ENCODE data around the gene TAF8.
"Not testable (repeated sequence)": the region's sequence is repeated elsewhere in the genome, so short reads cannot be mapped to it uniquely, and the experiment has no call there.

The TAF8 gene, protein sequence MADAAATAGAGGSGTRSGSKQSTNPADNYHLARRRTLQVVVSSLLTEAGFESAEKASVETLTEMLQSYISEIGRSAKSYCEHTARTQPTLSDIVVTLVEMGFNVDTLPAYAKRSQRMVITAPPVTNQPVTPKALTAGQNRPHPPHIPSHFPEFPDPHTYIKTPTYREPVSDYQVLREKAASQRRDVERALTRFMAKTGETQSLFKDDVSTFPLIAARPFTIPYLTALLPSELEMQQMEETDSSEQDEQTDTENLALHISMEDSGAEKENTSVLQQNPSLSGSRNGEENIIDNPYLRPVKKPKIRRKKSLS

DNA sequence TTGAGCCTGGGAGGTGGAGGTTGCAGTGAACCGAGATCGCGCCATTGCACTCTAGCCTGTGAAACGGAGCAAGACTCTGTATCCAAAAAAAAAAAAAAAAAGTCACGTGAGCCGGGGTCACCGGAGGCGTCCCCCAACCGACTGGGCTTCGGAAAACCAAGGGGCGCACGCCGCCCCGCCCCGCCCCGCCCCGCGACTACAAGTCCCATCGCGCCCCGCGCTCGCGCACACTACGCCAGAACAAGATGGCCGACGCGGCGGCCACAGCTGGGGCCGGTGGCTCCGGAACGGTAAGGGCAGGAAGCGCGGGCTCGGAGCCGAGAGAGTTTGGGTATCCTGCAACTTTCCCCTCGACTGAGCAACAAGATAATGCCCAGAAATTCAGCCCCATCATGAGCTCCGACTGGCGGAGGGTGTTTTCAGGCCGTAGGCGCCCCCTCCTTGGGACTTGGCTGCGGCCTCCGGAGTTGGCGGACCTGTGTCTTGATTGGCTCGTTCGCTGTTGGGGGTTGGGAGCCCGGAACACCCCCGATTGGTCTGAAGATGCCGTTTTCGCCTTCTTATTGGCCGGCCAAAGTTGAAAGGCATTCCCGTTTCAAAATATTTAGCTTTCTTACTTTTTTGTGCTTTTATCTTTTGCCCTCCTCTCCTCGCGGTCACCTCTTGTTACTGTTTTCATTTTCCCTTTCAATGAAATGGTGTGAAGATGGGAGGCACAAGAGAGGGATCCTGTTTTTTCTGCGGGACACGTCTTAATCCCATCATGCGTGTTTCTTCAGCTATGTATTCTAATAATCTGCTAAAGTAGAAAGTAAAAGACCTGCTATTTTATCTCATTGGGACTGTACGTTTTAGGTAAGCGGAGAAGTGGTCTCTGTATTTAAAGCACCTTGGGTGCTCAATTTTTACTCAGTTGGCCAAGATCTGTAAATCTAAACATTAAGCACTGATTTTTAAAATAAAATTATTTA lies at the start of gene TAF8:
Gene TAF8 (plus strand): TSS at position 228 of the 971 bp plus-strand sequence. CDS start 18 bp downstream, at position 246.
- DNase-seq = peak; percentile 94

DNA sequence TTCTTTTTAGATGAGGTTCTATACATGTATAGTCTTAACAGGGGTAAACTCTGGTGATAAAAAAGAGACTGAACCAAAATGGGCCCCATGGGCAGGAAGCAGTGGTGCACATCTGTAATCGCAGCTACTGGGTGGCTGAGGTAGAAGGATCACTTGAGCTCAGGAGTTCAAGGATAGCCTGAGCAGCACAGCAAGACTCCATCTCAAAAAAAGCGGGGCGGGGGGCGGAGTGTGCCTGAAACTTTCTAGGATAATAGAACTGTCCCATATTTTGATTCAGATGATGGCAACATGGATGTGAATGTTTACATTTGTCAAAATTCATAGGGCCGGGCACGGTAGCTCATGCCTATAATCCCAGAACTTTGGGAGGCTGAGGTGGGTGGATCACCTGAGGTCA lies 48.8 kb upstream of the TAF8 start:
- DNase-seq = no peak

DNA sequence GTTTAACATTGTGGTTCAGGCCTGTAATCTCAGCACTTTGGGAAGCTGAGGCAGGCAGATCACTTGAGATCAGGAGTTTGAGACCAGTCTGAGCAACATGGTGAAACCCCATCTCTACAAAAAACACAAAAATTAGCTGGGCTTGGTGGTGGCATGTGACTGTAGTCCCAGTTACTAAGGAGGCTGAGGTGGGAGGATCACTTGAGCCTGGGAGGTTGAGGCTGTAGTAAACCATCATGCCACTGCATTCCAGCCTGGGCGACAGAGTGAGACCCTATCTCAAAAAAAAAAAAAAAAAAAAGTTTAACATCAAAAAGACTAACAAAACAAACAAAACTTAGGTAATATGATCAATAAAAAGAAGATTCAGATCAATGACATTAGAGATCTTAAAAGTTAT lies 46.7 kb upstream of the TAF8 start:
- DNase-seq = not testable (repeated sequence)

DNA sequence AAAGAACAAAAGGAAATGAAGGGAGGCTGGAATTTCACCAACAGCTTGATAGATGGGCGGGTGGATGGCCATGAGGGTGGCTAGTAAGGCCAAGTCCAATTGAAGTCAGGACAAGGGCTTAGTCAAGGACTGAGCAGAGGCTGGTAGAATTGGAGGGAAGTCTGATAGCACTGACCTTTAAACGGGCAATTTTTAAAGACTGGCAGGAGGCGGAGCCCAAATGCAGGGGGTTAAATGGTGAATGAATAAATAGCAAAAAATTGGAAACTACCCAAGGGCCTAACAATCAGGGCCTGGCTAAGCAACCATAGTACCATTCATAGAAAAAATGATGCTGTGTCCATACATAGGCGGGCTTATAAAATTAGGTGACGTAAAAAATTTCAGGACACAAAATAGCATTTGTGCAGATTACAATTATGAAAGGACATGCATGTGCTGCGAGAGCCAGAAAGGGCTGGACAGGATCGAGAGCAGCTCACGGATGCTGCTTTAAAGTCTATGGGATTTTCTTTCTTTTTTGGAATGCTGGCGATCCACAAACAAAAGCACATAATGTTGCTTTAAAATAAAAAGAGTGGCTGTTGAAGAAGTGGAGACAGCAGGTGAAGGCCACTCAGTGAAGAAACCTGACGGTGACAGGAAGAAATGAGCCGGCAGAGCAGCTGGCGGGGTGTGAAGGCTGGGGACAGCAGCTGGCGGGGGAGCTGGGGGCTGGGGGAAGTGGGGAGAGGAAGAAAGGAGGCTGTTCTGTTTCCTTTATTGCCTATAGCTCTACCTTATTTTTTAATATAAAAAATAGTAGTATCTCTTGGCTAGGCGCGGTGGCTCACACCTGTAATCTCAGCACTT lies 42.8 kb upstream of the TAF8 start:
- peak; percentile 33 for DNase-seq

DNA sequence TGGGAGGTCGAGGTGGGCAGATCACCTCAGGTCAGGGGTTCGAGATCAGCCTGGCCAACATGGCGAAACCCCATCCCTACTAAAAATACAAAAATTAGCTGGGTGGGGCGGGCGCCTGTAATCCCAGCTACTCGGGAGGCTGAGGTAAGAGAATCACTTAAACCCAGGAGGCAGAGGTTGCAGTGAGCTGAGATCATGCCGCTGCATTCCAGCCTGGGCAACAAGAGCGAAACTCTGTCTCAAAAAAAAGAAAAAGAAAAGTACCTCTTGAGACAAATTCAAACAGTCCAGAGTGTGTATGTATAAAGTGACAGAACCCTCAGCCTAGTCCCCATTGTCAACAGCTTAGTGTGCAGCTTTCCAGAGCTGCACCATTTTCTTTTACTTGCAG lies 42.2 kb upstream of the TAF8 start:
- not testable (repeated sequence) for DNase-seq

DNA sequence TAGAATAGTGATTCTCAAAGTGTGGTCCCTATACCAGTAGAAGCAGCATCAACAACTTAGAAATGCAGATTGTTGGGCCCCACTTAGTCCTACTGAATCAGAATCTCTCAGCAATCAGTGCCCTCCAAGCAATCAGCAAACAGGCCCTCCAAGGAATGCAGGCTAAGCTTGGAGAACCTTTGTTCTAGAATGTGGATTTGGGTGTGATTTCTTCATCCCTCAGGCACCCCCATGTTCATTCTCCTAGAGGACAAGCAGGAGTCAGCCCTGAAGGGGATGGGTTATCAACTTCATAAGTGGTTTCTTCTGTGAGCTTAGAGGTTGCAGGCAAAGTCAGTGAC lies 40.5 kb upstream of the TAF8 start:
- DNase-seq = no peak

DNA sequence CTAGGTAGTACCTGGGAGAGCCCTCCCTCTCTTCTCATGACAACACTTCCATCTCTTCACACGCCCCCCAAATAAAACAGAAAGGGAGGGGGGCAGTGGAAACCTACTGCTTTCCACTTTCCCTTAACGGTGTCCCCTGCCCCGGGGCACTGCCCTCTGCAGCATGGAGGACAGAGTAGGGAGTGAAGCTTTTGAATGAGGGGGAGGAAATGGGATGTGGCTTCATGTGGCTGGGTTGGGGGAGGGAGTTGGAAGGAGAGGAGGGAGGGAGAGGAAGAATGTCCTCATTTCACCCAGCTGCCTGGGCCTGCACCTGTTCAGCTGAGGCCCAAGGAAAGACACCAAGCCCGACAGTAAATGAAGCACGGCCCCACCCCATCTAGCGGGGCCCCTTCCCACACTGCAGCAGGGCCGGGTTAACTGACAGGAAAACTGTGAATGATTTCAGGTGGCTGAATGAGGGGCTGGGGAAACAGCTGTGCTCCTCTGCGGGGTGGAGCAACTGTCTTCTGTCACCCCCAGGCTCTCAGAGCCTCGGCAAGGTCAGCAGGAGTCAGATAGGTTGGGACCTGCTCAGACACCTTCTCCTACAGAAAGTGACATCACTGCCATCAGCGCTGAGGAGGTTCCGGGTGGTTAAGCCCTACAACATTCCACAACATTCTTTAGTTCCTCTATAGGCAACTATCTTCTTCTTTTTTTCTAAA lies 40.0 kb upstream of the TAF8 start:
- no peak for DNase-seq

DNA sequence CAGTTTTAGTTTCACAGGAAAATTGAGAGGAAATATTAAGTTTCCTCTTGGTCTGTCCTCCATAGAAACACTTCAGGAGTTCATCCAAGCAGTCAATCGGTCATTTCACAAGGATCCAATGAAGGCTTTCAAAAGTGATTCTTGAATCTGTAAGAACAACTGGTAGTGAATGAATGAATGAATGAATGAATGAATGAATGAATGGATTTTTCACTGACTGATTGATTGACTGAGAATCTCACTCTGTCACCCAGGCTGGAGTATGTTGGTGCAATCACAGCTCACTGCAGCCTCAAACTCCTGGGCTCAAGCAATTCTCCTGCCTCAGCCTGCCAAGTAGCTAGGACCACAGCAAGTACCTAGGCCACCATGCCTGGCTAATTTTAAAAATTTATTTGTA lies 39.4 kb upstream of the TAF8 start:
- no peak for DNase-seq

DNA sequence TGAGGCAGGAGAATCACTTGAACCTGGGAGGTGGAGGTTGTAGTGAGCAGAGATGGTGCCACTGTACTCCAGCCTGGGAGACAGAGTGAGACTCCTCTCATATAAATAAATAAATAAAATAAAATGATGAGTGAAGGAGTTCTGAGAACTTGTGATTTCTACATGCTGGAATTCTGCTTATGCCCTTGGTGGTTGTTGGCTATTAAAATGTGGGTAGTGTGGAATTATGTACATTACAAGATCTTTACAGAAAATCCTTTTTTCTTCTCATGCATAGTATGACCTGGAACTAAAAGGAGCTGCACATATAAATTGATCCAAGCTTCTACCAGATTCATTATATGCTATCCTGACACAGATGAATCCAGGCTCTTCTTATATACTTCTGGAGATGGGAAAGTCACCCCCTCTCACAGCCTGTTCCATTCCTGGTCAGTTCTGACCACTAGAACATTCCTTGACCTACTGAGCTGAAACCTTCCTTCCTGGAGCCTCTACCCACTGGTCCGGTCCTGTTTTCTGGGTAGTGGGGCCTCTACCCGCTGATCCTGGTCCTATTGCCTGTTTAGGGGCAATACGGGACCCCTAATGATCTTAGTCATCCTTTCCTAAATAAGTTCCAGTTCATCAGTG lies 37.7 kb upstream of the TAF8 start:
- no peak for DNase-seq

DNA sequence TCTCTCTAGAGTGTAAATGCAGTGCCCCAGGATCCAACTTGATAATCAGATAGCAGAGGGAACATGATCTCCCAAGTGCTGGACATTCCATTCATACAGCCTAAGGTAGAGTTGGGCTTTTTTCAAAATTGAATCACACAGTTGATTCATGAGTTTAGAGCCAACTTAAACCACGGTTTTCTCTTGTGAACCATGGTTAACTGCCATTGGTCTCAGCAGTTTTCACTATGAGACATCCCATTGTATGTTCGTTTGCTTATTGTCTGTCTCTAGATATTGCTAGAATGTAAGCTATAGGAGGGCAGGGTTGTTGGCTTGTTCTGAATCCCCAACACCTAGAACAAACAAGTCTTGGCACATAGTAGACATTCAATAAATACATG lies 37.2 kb upstream of the TAF8 start:
- no peak for DNase-seq

DNA sequence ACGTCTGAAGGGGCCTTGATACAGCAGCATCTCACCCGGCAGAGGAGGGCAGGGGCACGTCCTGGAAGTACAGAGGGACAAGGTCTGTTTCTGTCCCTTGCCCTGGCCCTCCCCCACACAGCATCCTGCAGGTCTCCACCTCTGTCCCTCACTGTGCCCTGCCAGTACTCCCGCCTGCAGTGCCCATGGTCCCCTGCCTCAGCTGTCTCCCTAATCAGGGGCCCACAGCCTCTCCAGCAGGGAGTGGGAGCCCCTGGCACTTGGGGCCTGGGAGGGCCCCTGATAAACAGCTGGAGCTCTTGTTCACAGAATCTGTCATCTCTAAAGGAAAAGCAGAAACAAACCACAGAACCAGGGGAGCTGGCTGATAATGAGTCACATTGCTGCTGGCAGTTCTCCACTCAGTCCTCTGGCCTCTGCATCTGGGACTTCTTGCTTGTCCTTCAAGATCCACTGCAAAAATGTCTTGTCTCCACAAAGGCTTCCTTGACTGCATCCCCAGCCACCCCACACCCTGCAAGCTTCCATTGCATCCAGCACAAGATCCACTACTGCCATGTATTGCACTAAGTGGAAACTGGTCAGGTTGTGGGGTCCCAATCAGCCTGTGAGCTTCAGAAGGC lies 33.2 kb upstream of the TAF8 start:
- no peak for DNase-seq

DNA sequence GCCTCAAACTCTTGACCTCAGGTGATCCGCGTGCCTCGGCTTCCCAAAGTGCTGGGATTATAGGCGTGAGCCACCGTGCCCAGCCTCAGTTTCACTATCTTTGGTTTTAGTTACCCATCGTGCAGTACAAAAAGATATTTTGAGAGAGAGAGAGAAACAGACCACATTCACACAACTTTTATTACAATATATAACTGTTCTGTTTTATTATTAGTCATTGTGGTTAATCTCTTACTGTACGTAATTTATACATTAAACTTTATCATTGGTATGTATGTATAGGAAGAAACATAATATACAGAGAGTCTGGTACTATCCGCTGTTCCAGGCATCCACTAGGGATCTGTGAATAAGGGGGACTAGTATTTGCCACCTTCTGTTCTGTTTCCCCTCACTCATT lies 29.4 kb upstream of the TAF8 start:
- DNase-seq = no peak

DNA sequence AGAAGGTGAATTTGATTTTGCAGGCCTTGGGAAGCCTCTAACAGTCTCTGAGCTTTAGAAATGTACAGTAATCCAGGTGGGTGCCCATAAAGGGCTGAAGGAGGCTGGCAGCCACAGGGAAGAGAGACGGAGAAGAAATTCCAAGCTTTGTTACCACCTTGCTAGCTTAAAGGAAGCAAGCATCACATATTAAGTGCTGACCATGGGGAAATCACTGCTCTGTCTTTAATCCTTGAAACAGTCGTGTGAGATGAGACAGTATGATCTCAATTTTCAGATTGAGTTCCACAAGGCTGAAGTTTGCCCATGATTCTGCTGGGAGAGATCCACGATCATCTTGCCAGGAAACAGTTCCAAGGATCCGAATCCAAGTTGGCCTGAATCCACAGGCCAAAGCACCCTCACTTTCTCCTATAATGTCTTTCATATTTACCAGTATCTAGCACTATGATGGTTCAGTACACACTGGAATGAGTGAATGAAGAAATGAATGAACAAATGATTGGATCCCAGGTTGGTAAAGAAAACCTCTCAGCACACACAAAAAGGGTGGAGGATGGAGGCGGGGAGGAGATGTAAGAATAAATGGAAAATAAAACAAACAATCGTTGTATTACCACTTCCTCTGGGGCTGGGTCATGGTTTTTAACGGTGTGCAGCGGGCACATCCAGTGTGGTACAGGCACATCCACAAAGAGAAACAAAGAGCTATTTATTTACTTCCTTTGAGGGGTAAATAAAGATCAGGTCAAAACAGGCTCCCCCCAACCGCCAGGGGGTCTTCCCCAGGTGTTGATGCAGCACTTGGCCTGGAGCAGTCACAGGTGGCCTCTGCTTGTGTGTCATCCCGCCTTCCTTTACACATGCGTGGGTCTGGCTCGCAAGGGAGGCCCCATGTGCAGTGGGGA lies 28.2 kb upstream of the TAF8 start:
- no peak for DNase-seq

DNA sequence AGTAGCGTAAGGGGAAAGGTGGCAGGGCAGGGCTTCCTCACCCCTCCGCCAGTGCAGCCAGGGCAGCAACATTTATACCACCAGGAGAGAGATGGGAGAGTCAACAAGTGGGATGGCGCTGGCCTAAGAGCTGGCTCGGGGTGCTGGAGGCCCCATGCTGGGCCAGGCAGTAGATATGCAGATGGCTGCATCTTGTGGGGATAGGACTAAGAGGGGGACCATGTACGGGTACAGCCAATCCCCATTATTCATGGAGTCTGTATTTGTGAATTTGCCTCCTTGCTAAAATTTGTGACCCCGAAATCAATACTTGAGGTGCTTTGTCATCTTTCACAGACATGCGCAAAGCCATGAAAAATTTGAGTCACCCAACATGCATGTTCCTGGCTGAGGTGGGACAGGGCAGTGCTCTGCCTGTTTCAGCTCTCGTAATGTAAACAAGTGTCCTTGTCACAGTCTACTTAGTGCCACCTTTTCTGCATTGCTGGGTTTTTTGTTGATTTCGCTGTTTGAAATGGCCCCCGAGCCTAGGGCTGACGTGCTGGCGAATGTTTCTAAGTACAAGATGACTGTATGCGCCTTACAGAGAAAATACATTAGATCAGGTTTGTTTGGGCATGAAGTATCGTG lies 27.5 kb upstream of the TAF8 start:
- no peak for DNase-seq

DNA sequence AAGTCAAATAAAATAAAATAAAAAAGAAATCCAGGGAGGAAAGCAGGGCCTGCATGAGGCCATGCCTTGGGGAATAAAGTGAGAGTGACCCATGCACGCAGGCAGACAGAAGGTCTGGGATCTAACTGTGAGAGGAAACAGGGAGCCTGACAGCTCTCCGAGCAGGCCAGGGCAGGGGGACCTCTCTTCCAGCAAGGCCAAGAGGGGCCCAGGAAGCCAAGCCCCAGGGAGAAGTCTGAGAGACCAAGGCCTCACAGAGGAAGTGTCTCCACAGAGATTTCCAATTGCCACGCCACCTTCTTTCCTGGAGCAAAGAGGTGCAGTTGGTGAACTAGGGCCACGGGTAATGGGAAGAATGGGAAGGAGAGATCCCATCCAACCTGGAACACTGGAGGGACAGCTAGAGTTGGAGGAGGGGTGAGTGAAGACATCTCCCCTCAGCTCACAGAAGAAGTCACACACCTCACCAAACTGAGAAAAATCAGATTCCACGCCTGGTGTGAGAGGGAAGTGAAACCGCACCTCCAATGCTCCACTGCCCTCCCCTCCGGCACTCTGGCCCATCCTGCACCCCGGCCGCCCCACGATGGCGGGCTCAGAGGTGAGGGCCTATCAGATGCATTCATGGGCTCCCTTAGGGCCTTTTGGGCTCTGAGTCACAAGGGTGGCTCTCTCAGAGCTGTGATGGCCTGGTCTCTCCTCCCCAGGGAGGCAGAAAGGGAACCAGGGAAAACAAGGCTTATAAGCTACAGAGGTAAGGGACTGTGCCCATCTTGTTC lies 25.1 kb upstream of the TAF8 start:
- DNase-seq = no peak

DNA sequence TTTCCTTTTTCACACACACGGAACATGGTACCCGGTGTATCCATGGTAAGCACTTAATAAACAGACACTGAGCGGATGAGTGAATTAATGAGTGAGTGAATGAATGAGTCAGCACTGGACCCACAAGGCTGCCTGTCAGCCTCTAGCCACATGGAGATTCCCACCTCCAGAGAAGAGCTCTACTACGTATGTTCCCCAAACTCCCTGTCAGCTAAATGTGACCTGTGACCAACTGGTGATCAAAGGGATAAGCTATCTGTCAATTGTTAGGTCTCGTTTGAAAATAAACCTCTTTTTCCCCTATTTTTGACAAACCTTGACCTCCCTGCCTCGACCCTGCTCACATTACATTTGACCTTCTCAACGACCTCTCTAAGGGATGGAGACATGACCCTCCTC lies 24.5 kb upstream of the TAF8 start:
- no peak for DNase-seq

DNA sequence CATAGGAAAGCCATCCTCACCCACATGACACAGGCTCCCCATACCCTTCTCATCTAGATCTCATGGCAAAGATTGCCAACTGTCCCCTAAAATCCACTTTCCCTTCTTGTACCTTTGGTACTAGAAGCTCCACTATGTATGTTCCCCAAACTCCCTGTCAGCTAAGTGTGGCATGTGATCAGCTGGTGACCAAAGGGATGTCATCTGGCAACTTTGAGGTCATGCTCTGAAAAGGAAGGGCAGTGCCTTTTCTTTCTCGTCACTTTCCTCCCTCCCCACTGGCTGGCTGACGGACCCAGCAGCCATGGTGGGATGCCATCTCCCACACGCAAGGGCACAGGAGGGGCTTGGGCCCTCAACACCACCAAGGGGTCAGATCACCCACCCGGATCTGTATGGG lies 23.8 kb upstream of the TAF8 start:
- DNase-seq = no peak

DNA sequence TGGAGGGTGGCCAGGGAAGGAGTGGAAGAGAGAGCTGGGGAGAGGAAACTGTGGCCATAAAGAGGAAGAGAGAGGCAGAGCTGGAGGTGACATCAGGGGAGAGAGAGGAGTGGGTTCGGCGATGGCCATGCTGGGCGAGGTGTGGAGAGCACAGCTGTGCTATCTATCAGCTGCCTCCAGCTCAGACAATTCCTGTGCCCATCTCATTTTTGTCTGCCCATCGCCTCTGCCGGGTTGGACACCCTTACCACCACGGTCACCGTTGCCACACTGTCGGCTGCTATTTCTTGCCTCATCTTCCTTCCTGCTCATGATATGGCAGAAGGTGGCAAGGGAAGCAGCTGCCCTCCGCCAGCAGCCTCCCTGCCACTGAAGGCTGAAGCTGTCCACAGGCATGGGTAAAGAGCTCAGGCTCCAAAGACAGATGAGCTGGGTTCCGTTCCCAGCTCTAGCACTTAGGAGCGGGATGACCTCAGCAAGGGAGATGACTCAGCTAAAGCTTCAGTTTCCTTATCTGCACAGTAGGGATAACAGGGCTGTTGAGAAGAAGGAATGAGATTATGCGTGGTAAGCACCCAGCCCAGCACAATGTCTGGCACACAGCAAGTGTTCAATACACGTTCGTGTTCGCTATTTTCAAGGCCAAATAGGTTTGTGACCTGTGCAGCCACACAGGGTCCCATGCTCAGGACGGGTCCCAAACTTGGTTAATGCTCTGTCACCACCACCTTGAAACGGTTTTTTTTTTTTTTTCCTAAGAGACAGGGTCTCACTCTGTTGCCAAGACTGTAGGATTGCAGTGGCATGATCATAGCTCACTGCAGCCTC lies 21.9 kb upstream of the TAF8 start:
- DNase-seq = peak; percentile 46

Data from KG1 (cell line).